IPS-15b (cell line): ENCODE measurements around the gene GHR.
"Not testable (repeated sequence)": the region's sequence is repeated elsewhere in the genome, so short reads cannot be mapped to it uniquely, and the experiment has no call there.

Experiments used
- H3K27me3 ChIP-seq: one replicate; pipeline ENCODE4 v1.6.1; 2013; ENCODE audit warnings: low read length; ENCODE audit not compliant: control insufficient read depth, insufficient read depth
- H3K36me3 ChIP-seq: one replicate; pipeline ENCODE4 v1.6.1; 2013; ENCODE audit warnings: low read length; ENCODE audit not compliant: control insufficient read depth, insufficient read depth
- H3K4me1 ChIP-seq: one replicate; pipeline ENCODE4 v1.6.1; 2013; ENCODE audit warnings: mild to moderate bottlenecking, low read length; ENCODE audit not compliant: control insufficient read depth, insufficient read depth
- H3K4me3 ChIP-seq: one replicate; pipeline ENCODE4 v1.5.1; 2013; ENCODE audit warnings: low read depth, low read length
- H3K9ac ChIP-seq: one replicate; pipeline ENCODE4 v1.6.1; 2013; ENCODE audit warnings: low read depth, mild to moderate bottlenecking, low read length
- H3K9me3 ChIP-seq: one replicate; pipeline ENCODE4 v1.6.1; 2013; ENCODE audit warnings: mild to moderate bottlenecking, low read length; ENCODE audit not compliant: control insufficient read depth, insufficient read depth

The GHR gene

GRCh38 chr5:42665857-42666256, 242.6 kb downstream of the GHR start:
- H3K9ac ChIP-seq: no peak overlapping the region
- no peaks in the 10 kb centered on the region for H3K4me1 ChIP-seq
- H3K4me3 ChIP-seq: no peak overlapping the region
- no peaks in the 10 kb centered on the region for H3K27me3 ChIP-seq
- H3K9me3 ChIP-seq: no peaks in the 10 kb centered on the region
- no peaks in the 10 kb centered on the region for H3K36me3 ChIP-seq

- H3K4me1 ChIP-seq: no peaks in the 10 kb centered on the region
- no peak overlapping the region for H3K9ac ChIP-seq
- H3K27me3 ChIP-seq: no peaks in the 10 kb centered on the region
- H3K9me3 ChIP-seq: no peaks in the 10 kb centered on the region
- H3K4me3 ChIP-seq: no peak overlapping the region
- H3K36me3 ChIP-seq: no peaks in the 10 kb centered on the region
Observed at GRCh38 chr5:42666869-42667268, 243.6 kb downstream of the GHR start.

- H3K9me3 ChIP-seq: no peaks in the 10 kb centered on the region
- no peaks in the 10 kb centered on the region for H3K4me1 ChIP-seq
- no peak overlapping the region for H3K9ac ChIP-seq
- H3K27me3 ChIP-seq: no peaks in the 10 kb centered on the region
- no peak overlapping the region for H3K4me3 ChIP-seq
- H3K36me3 ChIP-seq: no peaks in the 10 kb centered on the region
Observed at GRCh38 chr5:42668254-42668653, 245.0 kb downstream of the GHR start.

- Histone ChIP-seq H3K27me3 (no peaks in the 10 kb centered on the region), H3K9me3 (no peaks in the 10 kb centered on the region), H3K4me1 (no peaks in the 10 kb centered on the region), H3K9ac (no peak overlapping the region), H3K4me3 (no peak overlapping the region), H3K36me3 (no peaks in the 10 kb centered on the region)
Observed at GRCh38 chr5:42672925-42673324, 249.7 kb downstream of the GHR start.

GRCh38 chr5:42675602-42676001, 252.4 kb downstream of the GHR start:
- no peaks in the 10 kb centered on the region for H3K4me1 ChIP-seq
- H3K27me3 ChIP-seq: no peaks in the 10 kb centered on the region
- H3K9me3 ChIP-seq: no peaks in the 10 kb centered on the region
- H3K36me3 ChIP-seq: no peaks in the 10 kb centered on the region
- H3K9ac ChIP-seq: no peak overlapping the region
- H3K4me3 ChIP-seq: no peak overlapping the region

- no peaks in the 10 kb centered on the region for H3K4me1 ChIP-seq
- H3K36me3 ChIP-seq: no peaks in the 10 kb centered on the region
- no peaks in the 10 kb centered on the region for H3K9me3 ChIP-seq
- H3K9ac ChIP-seq: no peak overlapping the region
- no peaks in the 10 kb centered on the region for H3K27me3 ChIP-seq
- H3K4me3 ChIP-seq: no peak overlapping the region
Observed at GRCh38 chr5:42676362-42676761, 253.1 kb downstream of the GHR start.

- Histone ChIP-seq H3K36me3 (no peaks in the 10 kb centered on the region), H3K4me3 (no peak overlapping the region), H3K27me3 (no peaks in the 10 kb centered on the region), H3K4me1 (no peaks in the 10 kb centered on the region), H3K9me3 (no peaks in the 10 kb centered on the region), H3K9ac (no peak overlapping the region)
Observed at GRCh38 chr5:42677156-42677842, 254.1 kb downstream of the GHR start.

GRCh38 chr5:42680046-42680445, 256.8 kb downstream of the GHR start:
- H3K4me1 ChIP-seq: no peaks in the 10 kb centered on the region
- no peaks in the 10 kb centered on the region for H3K27me3 ChIP-seq
- no peaks in the 10 kb centered on the region for H3K36me3 ChIP-seq
- H3K9ac ChIP-seq: no peak overlapping the region
- H3K9me3 ChIP-seq: no peaks in the 10 kb centered on the region
- no peak overlapping the region for H3K4me3 ChIP-seq

GRCh38 chr5:42685078-42685477, 261.8 kb downstream of the GHR start:
- H3K36me3 ChIP-seq, H3K4me3 ChIP-seq, H3K9me3 ChIP-seq: not testable (repeated sequence)

GRCh38 chr5:42689391-42689790, 266.2 kb downstream of the GHR start:
- Histone ChIP-seq H3K9me3 (no peaks in the 10 kb centered on the region), H3K9ac (no peak overlapping the region), H3K4me1 (no peaks in the 10 kb centered on the region), H3K36me3 (no peaks in the 10 kb centered on the region), H3K27me3 (no peaks in the 10 kb centered on the region), H3K4me3 (no peak overlapping the region)

More at GRCh38 chr5:42685078-42685477, 261.8 kb downstream of the GHR start:
- H3K4me1 ChIP-seq, H3K27me3 ChIP-seq, H3K9ac ChIP-seq: not testable (repeated sequence)

- H3K9me3 ChIP-seq: no peaks in the 10 kb centered on the region
- H3K9ac ChIP-seq: no peak overlapping the region
- no peaks in the 10 kb centered on the region for H3K4me1 ChIP-seq
- H3K27me3 ChIP-seq: no peaks in the 10 kb centered on the region
- no peak overlapping the region for H3K4me3 ChIP-seq
- H3K36me3 ChIP-seq: no peaks in the 10 kb centered on the region
Observed at GRCh38 chr5:42691413-42691937, 268.2 kb downstream of the GHR start.

GRCh38 chr5:42701351-42702059, 278.3 kb downstream of the GHR start:
- Histone ChIP-seq H3K9ac (no peak overlapping the region), H3K4me3 (no peak overlapping the region), H3K27me3 (no peaks in the 10 kb centered on the region), H3K36me3 (no peaks in the 10 kb centered on the region), H3K9me3 (no peaks in the 10 kb centered on the region), H3K4me1 (no peaks in the 10 kb centered on the region)
